Dedifferentiated amniotic fluid mesenchymal stem cell (primary cell): Measurements from ENCODE around the gene VCAN.

Source experiments
- DNase-seq: peaks from one replicate; pipeline ENCODE4 v3.0.0-alpha.2; 2016; ENCODE audit errors: extremely low spot score

Gene VCAN

DNA sequence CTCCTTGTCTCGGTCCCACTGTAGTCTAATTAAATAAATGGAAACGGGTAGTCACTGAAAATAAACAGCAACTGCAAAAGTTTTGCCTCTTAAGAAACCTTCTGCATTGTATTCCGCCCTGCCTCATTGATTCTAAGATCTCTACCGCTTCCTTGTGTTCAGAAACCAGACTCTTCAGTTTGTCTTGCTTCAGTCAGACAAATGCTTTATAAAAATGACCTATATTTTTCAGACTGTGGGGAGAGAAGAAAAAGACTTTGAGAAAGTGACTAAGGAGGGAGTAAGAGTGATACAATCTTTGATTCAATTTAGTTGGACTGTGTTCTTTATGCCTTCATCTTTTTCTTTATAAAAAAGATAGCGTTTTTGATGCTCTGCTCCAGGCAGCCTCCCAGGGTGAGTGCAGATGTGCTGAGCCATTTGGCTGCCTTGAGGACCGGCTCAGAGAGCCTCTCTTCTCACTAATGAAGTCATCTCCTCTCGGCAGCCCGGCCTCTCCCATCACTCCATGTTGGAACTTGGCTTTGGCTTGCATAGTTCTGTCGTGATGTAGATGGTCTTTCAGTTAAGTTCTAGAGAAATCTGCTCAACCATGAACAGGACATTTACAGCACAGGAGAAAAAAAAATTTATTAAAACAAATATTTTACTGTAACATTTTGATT is 4.0 kb upstream of the VCAN start:
- no peak for DNase-seq

DNA sequence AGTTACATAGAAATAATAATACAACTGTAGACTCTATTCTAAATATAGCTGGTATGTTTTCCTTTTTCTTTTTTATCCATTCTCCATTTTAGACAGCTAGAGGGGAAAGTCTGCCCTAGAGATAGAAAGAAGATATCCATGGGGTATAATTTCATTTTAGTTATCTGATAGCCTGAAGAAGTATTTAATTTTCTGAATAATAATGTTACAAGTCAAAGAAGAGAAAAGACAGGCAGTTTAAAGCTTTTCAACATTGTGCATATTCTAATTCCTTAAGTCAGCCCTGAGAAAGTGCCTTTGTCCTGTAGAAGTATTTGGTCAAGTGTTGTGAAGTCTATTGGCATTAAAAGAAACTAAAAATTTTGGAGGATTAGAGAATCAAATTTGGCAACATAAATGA is 2.5 kb upstream of the VCAN start:
- no peak for DNase-seq

DNA sequence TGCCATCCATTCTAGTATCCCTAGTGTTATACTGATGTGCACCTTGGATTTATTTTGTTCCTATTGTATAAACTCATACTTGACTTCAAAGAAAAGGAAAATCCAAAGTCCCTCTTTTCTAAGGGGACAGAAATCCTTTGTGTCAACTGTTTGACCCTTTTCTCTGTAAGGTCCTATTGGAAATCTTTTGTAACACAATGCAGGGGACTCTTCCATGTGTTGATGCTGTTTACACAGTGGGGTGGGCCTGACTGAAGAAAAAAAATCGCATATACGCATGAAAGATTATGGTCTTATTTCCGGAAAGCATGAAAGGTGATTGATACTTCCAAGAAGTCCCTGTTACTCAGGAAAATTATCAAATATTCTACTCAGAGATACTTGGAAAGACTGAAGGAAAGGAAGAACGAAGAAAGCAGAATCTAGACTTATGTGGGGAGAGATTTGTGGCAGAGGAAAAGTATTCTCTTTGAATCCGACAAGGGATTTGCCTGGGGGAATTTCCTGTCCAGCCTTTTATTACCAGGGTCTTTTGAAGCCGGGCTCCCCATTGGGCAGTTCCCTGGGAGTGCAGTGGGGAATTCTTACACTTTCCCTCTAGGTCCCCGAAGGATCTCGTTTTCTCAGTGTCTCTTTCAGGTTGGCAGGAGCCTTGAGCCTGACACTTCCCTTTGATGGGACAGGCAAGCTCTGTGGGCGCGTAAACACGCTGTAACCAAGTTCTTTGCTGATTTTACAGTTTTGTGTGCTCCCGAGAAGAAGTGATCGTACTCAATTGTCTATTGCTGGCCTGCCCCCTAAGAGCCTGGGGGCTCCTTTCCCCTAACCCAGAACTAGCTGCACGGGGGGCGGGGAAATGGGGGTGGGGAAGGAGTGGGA is 779 bp upstream of the VCAN start:
- DNase-seq = no peak

DNA sequence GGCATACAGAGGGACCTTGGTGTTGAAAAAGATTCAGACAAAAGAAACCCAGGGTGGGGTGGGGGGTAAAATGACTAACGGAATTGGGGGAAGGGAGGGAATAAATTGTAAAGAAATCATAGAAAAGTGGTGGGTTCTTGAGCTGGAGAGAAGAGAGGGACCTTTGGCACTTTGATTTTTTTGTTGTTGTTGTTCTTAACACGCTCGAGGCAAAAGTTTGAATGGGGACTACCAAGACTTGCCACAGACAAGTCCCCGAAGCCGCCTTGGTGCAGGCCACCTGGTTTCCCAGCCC is 616 bp downstream of the VCAN start:
- no peak for DNase-seq

DNA sequence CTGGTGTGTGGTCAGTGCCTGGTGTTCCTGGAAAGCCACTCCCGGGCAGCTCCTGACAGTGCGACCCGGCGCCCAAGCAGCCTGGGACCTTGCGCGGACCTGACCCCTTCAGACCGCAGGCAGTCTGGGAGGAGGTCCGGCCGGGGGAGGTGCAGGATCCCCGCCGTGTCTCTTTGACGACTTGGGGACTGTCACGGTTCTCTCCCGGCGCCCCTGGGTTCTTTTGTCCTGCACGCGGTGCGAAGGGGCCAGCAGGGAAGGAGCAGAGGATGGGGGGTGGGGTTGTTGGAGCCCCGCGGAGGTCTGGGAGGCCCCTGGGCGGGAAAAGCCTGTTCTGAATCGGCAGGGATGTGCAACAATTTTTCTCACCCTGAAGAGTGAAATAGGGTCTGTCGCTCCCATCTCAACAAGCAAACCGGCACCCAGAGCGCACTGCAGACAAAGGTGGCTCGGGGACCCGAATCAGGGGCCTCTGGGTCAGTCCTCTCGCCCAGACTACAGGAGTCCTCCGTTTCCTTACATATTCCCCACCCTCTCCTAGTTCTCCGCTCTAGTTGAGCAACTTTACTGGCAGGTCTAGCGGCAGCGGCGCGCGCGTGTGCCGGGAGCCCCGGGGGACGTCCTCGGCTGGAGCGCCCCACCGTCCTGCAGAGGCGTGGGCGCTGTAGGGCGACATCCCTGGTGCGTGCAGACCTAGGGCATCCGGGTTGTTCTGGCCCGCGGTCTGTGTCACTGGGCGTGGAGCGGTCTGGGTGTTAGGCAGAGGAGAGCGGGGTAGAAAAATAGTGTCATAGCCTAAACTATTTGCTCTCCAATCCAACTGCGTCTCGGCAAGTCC is 1.2 kb downstream of the VCAN start:
- DNase-seq = peak; percentile 66

DNA sequence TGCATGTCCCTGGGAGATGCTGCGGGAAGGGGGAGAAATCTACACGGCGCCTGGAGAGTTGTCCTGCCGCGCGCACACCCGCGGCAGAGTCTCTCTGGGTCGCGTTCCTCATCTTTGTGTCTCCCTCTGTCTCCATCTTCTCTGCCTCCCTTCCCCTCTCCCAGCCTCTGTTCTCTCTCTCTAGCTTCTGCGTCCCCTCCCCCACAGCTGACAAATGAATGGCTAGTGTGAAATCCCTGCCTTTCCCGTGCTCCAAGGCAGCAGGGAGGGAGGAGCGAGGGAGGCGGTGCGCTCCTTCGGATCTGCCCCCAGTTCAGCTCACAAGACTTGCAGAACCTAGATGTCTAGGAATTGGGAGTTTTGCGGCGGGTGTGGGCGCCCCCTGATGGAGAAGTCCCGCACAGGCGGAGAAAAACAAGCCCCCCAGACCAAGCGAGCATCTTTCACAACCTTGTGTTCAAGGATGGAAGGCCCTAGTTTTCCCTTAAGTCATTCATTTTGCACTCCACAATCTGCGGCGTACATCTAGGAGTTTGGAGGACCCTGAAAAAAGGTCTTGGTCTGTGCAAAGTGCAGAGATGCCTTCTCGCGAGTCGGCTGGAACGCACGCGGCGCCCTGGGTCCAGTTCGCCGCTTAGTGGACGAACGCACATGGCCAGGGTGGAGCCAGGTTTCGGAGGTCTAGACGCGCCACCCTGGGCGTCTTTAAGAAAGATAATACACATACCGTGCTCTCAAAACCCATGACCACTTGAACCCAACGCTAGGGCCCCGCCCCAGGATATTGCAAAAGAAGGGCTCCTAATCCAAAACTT is 2.0 kb downstream of the VCAN start:
- DNase-seq = peak; percentile 97

DNA sequence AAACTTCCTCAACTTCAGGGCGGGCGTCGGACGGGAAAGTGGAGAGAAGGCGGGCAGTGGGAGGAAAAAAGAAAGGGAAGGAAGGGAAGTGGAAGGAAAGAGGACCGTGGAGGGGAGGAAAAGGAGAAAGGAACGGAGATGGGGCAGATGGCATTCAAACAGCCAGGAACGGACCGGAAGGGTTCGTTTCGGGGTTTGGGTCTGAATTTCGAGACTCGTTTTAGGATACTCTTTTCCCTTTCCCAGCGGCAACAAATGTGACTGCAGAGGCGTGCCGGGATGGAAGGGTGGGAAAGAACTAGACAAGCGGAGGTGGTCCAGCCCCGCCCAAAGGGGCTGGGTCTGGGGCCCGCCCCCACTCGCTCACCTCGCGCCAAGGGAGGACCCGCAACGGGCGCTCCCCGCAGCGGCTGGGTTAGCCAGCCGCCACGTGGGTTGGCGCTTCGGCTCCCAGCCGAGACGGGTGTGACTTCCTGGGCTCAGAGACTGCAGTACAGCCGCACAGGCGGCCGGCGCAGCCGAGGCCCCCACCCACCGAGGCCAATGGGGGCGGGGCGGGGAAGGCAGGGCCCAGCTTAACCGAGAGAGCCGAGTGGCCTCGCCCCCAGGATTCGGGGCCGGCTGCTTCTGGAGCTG is 2.7 kb downstream of the VCAN start:
- peak; percentile 76 for DNase-seq

DNA sequence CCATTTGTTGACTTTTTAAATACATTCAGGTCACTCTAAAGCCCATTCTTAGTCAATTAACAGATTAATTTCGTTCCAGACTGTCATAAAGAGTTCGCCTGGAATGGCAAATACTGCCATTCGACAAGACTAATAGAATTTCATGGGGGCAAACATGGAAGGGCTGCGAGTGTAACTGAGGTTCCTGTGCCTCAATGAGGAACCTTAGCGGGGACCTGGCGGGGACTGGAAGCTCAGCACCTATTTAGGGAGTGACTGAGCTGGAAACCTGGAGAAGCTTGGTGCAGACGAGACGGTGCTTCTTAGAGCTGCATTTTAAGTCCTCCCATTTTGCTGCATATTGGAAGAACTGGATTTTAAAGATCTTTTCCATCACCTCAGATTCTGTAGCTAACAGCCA is 3.4 kb downstream of the VCAN start:
- DNase-seq = no peak

DNA sequence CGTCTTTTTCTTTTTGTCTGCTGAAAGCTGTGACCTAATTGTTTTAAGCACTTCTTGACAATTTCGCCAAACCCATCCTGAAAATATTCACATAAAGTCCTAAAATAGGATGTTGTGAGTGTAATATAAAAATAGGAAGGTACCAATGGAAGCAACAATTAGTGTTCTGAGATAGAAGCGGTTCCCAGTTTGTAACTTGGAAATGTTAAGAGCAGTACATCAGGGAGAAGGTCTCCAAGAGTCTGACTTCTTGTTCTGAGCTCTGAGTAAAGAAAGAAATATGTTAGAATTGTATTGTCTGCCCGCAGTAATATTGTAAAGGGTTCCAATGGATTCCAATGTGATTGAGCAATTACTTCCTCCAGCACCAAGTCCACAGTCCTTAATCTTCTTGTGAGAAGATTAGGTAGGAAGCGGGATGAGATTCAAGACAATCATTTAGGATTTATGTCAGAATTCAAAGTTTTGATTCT is 3.9 kb downstream of the VCAN start:
- peak; percentile 92 for DNase-seq

DNA sequence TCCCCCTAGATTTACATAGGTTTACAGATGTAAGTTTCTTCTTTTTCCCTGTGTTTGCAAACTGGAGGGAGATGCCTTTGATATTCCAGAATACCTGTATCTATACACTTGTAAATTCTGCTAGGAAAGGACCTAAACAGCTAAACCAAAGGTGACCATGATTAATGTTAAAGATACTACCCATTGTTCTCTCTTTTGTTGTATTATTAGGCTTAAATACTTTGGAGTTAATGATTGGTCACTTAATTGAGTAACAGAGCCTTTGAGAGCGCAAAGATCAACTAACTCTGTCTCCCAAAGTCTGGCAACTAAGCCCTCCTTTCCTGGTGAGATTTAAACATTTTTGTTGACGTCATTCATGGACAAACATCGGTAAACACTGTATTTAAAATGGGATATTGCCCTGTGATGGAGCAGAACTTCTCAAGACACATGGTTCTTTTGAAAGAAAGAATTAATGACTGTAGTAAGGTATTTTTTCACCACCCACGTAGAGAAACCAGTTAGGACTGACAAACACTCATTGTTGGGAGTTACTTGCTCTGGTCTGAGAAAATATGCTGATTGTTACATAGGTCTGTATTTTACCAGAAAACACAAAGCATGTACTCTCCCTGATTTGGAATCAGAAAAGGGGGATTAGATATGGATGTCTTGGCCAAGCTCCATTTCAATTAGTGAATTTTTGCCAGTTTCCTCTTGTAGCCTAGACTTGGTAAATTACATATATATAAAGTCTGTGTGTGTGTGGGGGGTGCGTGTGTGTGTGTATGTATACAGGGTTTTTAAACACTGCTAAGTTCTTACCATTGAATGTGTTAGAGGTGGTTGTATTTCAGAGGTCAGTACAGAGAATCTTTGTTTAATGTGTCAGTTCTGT is 4.6 kb downstream of the VCAN start:
- DNase-seq = peak; percentile 17

DNA sequence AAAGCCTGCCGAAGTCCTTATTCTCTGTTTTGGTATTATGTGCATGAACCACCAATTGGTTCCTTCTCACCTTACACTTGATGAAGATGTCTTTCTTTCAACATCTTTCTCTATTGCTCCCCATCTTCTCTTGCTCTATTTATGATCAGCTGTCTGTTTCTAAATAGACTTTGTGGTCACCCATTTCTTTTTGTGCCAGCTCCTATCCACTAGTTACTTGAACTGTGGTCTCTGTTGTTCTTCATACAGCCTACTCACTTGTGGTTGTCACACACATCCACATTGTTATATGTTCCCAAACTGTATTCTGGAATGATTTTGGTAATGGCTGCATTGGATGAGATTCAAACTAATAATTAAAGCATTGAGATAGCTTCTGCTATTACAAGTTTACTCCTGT is 11.4 kb downstream of the VCAN start:
- no peak for DNase-seq

DNA sequence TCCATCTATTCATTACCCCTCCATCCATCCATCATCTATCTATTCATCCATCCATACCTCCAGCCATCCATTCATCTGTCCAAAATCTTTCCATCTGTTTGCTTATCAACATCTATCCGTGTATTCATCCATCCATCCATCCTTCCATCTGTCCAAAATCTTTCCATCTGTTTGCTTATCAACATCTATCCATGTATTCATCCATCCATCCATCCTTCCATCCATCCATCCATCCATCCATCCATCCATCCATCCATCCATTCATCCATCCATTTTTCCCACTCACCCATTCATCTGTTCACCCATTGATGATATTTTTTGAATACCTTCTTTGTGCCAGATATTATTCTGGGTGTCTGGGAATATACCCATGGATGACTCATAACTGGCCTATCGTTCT is 12.8 kb downstream of the VCAN start:
- DNase-seq = no peak

DNA sequence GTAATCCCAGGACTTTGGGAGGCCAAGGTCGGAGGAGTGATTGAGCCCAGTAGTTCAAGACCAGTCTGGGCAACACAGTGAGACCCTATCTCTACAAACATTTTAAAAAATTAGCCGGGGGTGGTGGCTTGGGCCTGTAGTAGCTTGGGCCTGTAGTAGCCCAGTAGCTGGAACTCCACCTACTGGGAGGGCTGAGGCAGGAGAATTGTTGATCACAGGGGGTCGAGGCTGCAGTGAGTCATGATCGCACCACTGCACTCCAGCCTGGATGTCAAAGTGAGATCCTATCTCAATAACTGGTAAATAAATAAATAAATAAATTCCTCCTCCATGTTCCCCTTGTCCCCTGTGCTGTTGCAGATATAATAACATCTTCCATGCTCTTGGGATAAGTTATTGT is 14.3 kb downstream of the VCAN start:
- no peak for DNase-seq

DNA sequence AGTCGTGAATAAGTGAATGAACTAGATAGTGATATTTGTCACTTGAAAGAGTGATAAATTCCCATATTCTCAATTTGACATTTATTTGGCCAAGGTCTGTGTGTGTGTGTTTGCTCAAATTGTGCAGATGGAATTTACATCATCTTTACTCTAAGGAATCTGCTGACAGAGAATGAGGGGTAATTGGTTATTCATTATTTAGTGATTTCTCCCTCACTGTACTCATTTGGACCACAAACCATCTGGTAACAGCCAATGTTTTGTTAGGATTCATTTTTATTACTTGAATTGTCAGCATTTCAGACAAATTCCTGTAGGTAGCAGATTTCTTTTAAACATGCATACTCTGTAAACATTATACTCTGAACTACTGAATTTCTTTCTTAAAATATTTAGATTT is 15.6 kb downstream of the VCAN start:
- no peak for DNase-seq

DNA sequence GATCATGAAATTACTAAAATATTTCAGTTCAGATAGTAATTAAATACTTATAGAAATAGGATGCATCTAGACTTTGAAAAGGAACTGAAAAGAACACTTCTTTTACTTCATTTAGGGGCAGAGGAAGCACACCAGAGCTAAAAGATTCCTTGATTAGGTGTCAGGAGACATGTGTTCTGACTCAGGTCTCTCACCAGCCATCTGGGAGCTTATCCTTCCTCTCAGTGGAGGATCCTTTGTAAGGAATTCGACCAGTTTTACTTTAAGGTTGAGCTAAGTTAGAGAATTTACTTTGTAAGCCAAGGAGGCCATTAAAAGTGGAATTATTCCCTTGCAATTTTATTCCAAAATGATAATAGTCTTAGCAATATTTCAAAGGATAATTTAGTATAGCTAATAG is 16.7 kb downstream of the VCAN start:
- no peak for DNase-seq

DNA sequence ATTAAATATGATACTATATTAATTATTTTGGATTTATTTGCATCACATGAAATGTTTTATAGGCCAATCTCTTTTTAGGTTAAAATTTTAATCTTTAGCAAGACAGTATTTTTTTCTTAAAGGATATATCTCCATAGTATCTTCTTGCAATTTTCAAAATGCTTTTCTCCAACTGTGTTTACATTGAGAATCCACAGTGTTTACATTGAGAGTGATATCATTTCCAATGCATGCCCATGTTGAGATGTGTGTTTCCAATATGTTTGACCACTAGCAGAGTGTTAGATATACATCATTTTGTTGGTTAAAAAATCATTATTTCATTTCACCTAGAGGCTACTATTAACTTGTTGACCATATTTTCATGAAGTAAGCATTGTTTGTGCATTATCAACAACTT is 17.3 kb downstream of the VCAN start:
- DNase-seq = no peak

DNA sequence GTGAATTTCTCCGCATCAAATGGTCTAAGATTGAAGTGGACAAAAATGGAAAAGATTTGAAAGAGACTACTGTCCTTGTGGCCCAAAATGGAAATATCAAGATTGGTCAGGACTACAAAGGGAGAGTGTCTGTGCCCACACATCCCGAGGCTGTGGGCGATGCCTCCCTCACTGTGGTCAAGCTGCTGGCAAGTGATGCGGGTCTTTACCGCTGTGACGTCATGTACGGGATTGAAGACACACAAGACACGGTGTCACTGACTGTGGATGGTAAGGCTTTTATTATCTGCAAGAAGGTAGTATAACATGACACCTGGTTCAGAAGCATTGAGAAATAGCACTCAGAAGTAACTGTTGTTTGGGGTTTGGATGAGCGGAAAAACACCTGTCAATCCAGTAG is 18.7 kb downstream of the VCAN start:
- no peak for DNase-seq

DNA sequence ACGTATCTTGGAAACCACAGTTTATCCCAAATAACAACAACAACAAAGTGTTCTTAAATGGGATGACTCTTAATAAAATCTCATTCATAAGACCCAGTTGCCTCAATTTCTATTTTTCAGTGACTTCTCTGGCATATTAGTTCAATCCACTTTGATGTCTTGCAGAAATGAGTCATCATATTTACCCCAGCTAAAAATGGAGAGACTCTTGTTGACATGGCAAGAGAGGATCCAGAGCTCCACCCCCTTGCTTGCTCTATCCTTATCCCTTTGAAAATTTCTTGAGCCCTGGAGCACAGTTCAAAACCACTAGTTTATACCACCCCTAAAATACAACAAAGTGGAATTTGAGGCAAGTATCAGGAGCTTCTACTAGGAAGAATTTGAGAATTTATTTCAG is 20.8 kb downstream of the VCAN start:
- no peak for DNase-seq

DNA sequence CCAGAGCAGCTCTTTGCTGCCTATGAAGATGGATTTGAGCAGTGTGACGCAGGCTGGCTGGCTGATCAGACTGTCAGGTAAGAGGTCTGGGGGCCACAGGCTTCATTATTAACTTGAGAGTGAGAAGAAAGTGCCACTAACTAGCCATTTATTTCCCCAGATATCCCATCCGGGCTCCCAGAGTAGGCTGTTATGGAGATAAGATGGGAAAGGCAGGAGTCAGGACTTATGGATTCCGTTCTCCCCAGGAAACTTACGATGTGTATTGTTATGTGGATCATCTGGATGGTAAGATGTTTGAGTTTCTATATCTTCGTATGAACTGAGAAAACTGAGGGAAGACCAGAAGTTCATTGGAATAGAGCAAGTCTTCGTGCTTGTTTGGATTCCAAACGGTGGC is 22.1 kb downstream of the VCAN start:
- DNase-seq = no peak

DNA sequence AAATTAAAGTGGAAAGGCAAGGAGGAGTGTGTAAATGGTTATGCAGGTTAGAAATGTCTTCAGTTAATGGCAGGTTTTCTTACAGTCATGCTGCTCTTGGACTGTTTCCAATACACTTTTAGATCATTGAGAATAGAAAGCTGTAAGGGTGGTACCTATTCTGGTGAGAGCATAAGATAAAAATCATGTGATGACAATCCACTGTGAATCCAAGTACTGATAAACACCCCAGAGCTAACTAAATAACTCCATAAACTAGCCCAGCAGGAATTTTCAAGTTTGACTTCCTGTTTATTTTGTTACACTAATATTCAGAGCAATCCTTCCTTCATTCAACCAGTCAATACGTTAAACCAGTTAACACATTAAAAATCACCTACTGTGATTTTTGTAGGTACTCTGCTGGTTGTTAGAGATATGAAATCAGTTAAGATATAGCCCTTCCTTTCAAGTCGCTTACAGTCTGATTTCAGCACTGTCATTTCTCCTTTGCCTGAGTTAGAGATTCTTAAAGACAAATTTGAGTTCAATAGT is 22.6 kb downstream of the VCAN start:
- no peak for DNase-seq
